Panc1 (cell line): ENCODE data around the gene SRP68. TPM values are rescaled to one million over a fixed set of nuclear protein-coding genes. Genes with fewer than 3 reads are reported as not detected.

Experiments
- ATAC-seq: fragments of 200-7000 bp; cut with Tn5 transposase; 2 replicates; pipeline ENCODE4 v1.9.1; 2020; ENCODE audit warnings: mild to moderate bottlenecking, moderate library complexity
- BruUV-seq: library from RNA; stranded (reverse); fragments of 400-500 nt; replicated peaks from 2 replicates; lab custom pipeline; 2021; lab: Mats Ljungman, UMichigan
- CTCF ChIA-PET: fragments of 300-600 bp; sonication (Branson Sonifier 250); formaldehyde crosslinking; loops from one replicate; lab custom pipeline; 2022; ENCODE audit warnings: antibody characterized with exemption; lab: Charles Lee
- POLR2A ChIA-PET: fragments of 300-600 bp; sonication (Branson Sonifier 250); formaldehyde crosslinking; loops from one replicate; lab custom pipeline; 2022; ENCODE audit warnings: antibody characterized with exemption; lab: Charles Lee
- DNase-seq: peaks from one replicate; pipeline ENCODE4 v3.0.0-alpha.2; 2010; ENCODE audit warnings: low read depth, low spot score
- H3K27ac ChIP-seq: 2 replicates; pipeline ENCODE4 v1.5.1; 2011; ENCODE audit warnings: mild to moderate bottlenecking, low read length, inconsistent platforms
- H3K27me3 ChIP-seq: fragments of 200-500 bp; sonication (Bioruptor generic); 2 replicates; pipeline ENCODE4 v1.6.0; 2014; ENCODE audit warnings: low read length, inconsistent platforms; ENCODE audit not compliant: control insufficient read depth, insufficient read depth
- H3K36me3 ChIP-seq: fragments of 200-500 bp; sonication (Bioruptor generic); 2 replicates; pipeline ENCODE4 v1.5.1; 2014; ENCODE audit warnings: inconsistent platforms, mild to moderate bottlenecking, low read length, moderate library complexity; ENCODE audit not compliant: control insufficient read depth, insufficient read depth
- H3K4me1 ChIP-seq: 2 replicates; pipeline ENCODE4 v1.5.1; 2011; ENCODE audit warnings: inconsistent platforms, mild to moderate bottlenecking, low read length, moderate library complexity; ENCODE audit not compliant: control insufficient read depth, insufficient read depth
- H3K4me3 ChIP-seq, 2 experiments: 2 replicates each; pipeline ENCODE4 v1.5.1; 2011 to 2012; ENCODE audit warnings: low read depth in 2 of 2, low read length in 2 of 2, mild to moderate bottlenecking in 2 of 2, inconsistent platforms in 1 of 2, moderate library complexity in 1 of 2
- H3K9me3 ChIP-seq: fragments of 200-500 bp; sonication (Bioruptor generic); 2 replicates; pipeline ENCODE4 v1.5.1; 2014; ENCODE audit warnings: low read depth, mild to moderate bottlenecking, inconsistent platforms, low read length, moderate library complexity; ENCODE audit not compliant: control insufficient read depth, insufficient read depth
- CTCF ChIP-seq: fragments of 450-650 bp; IDR thresholded peaks from 2 replicates; pipeline ENCODE4 v1.5.1; 2017; ENCODE audit warnings: mild to moderate bottlenecking
- POLR2AphosphoS5 ChIP-seq: IDR thresholded peaks from 2 replicates; pipeline ENCODE4 v1.6.1; 2012; ENCODE audit warnings: mild to moderate bottlenecking, low read depth, low read length, moderate library complexity
- REST ChIP-seq, 2 experiments: IDR thresholded peaks; 2 replicates each; pipeline ENCODE4 v1.6.1; 2011 to 2012; ENCODE audit warnings: low read depth in 2 of 2, control low read depth in 1 of 2, low read length in 1 of 2, mild to moderate bottlenecking in 1 of 2, moderate library complexity in 1 of 2; ENCODE audit not compliant: insufficient read depth in 1 of 2
- SIN3A ChIP-seq: IDR thresholded peaks from 2 replicates; pipeline ENCODE4 v1.6.1; 2012; ENCODE audit warnings: low read depth, mild to moderate bottlenecking, low read length, moderate library complexity, borderline replicate concordance; ENCODE audit not compliant: insufficient read depth
- TCF7L2 ChIP-seq: IDR thresholded peaks from 2 replicates; pipeline ENCODE4 v1.6.1; 2011; ENCODE audit warnings: mild to moderate bottlenecking, low read depth, low read length, inconsistent platforms
- in situ Hi-C: cut with HindIII; loops from 2 replicates; pipeline ENCODE4 v1.10.0; 2016; ENCODE audit warnings: low sequenced_read_pairs, low pct_unique_long_range_greater_than_20kb
- intact Hi-C: fragments of 100-400 bp; cut with micrococcal nuclease; formaldehyde crosslinking; loops from one replicate; pipeline ENCODE4 v1.10.0; 2022; ENCODE audit not compliant: unreplicated experiment
- total RNA-seq: library from RNA; stranded (reverse); gene quantifications from one replicate; pipeline ENCODE4 v1.2.1, GENCODE V29; 2021; ENCODE audit not compliant: unreplicated experiment

SRP68 gene
- total RNA-seq, 1 experiment from 2014 or later, result 100 TPM

DNA sequence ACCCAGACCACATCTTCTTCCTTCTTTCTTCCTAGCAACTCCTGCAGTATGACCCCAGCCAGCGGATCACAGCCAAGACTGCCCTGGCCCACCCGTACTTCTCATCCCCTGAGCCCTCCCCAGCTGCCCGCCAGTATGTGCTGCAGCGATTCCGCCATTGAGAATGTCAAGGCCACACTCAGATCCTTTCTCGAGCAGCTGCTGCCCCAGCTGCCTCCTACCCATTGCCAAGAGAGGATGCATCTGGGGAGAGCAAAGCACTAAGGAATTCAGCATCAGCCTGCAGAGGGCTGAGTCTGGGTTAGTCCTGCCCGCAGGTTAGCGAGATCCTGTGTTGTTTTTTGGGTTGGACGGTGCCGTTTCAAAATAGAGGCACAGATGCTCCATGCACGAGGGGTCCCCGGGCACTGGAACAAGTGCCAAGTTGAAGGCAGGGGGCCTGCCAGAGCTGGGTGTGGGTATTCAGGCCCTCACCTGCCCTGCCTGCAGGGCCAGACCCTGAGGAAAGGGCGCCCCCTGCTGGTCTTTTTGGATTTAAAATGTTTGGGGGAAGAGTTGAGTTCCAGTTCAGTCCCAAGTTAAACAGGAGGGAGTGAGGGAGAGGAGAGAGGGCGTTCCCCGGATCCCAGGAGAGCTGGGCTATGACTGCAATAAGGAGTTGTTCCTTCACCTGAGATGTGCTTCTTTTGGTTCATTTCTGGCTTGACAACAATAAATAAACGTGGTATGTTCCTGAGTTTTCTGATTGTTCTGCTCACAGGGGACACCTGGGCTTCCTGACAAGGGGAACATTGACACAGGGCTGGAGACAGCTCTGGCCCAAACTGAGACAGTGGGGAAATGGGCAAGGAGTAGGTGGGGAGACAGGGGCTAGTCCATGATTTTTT is 66.8 kb downstream of the SRP68 start:
- BruUV-seq, result no TSS peak
- no peak for TF ChIP-seq POLR2AphosphoS5
- peak; percentile 93 for TF ChIP-seq CTCF
- ChIA-PET POLR2A (no interaction called here), CTCF (interaction anchor here (0.5 to 2.8 kb wide), 6 partner anchors 9 to 821 kb away, joined by 3 to 9 read pairs (median 4); partner anchors contain the start of genes RHBDF2 and TRIM47)
- in situ Hi-C loops, result no loop called here
- intact Hi-C loops, result no loop called here
- no peaks in the 10 kb centered on the region for H3K36me3 ChIP-seq
- peaks cover 15% of the 10 kb centered on the region for H3K4me1 ChIP-seq
- DNase-seq (peak; percentile 15), ATAC-seq (peak; percentile 77)
- H3K9me3 ChIP-seq, result no peaks in the 10 kb centered on the region
- H3K27ac ChIP-seq, result no peak overlapping the region
- no peaks in the 10 kb centered on the region for H3K27me3 ChIP-seq
- H3K4me3 ChIP-seq, result no peak overlapping the region

DNA sequence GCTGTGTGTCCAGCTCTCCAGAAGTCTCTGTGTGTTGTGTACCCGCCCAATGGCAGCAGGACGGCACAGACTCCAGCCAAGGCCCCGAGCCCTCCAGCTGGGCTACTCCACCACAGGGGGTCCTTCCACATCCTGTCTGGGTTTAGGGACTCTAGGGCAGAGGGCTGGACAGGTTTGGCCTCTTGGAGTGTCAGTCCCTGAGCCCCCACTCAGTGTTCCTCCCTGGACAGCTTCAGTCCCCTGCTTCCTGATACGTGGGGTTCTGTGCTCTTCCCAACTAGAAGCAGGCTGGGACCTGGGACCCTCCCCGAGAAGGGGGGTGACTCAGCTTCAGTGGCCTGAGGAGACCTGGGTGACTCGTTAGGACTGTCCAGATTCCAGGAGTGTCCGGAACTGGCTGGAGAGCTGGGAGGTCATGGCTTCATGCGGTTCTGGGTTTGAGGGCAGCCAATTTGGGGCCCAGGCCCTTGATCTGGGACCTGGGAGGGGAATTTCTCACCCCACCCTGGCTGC is 67.5 kb downstream of the SRP68 start:
- peaks cover 15% of the 10 kb centered on the region for H3K4me1 ChIP-seq
- DNase-seq, result no peak
- TF ChIP-seq TCF7L2 (no peak), CTCF (no peak), REST (IDR thresholded peaks at IDR 0.05; ENCODE audit: insufficient read depth in 1 of 2, low read depth in 2 of 2, low read length in 1 of 2) (no peak), POLR2AphosphoS5 (no peak), SIN3A (no peak)
- H3K36me3 ChIP-seq, result no peaks in the 10 kb centered on the region
- ChIA-PET POLR2A (no interaction called here), CTCF (interaction anchor here (0.6 to 2.8 kb wide), 4 partner anchors 10 to 496 kb away, joined by 3 to 9 read pairs (median 4); partner anchors contain the start of gene RHBDF2)
- in situ Hi-C loops, result no loop called here
- 0 out of 2 replicates have a peak overlapping the region, but pooled peaks have one; percentile 11 for H3K27ac ChIP-seq
- peak; percentile 46 for ATAC-seq
- H3K27me3 ChIP-seq, result no peaks in the 10 kb centered on the region
- no peaks in the 10 kb centered on the region for H3K9me3 ChIP-seq
- H3K4me3 ChIP-seq, result no peak overlapping the region
- BruUV-seq, result no TSS peak
- intact Hi-C loops, result loop anchor here (5.0 kb wide), 1 partner anchor 98 kb away; no protein-coding TSS in a partner anchor
